ENCODE data around the gene RAB17.

Gene RAB17

GRCh38 chr2:237556773-237557632 lies 33.5 kb downstream of the RAB17 start:
- no peak for DNase-seq

GRCh38 chr2:237555560-237555959 lies 35.0 kb downstream of the RAB17 start:
- DNase-seq = no peak

GRCh38 chr2:237553948-237554347 lies 36.6 kb downstream of the RAB17 start:
- DNase-seq = no peak

- DNase-seq = no peak
These were observed 37.6 kb downstream of the RAB17 start for GRCh38 chr2:237552908-237553307.

GRCh38 chr2:237551071-237551574 lies 39.4 kb downstream of the RAB17 start:
- no peak for DNase-seq

- DNase-seq = no peak
These were observed 40.7 kb downstream of the RAB17 start for GRCh38 chr2:237549643-237550415.

- no peak for DNase-seq
These were observed 41.3 kb downstream of the RAB17 start for GRCh38 chr2:237549216-237549615.

- DNase-seq = no peak
These were observed 42.6 kb downstream of the RAB17 start for GRCh38 chr2:237547841-237548416.

- DNase-seq = no peak
These were observed 43.6 kb downstream of the RAB17 start for GRCh38 chr2:237546876-237547395.

GRCh38 chr2:237546040-237546875 lies 44.3 kb downstream of the RAB17 start:
- DNase-seq = no peak

- DNase-seq = no peak
These were observed 48.4 kb downstream of the RAB17 start for GRCh38 chr2:237542001-237542704.

GRCh38 chr2:237541243-237541642 lies 49.3 kb downstream of the RAB17 start:
- no peak for DNase-seq

- DNase-seq = peak; percentile 88
These were observed 49.7 kb downstream of the RAB17 start for GRCh38 chr2:237540823-237541222.

- DNase-seq = no peak
These were observed 50.2 kb downstream of the RAB17 start for GRCh38 chr2:237540223-237540775.

GRCh38 chr2:237539681-237540080 lies 50.9 kb downstream of the RAB17 start:
- no peak for DNase-seq

GRCh38 chr2:237538901-237539300 lies 51.6 kb downstream of the RAB17 start:
- DNase-seq = no peak

- no peak for DNase-seq
These were observed 52.4 kb downstream of the RAB17 start for GRCh38 chr2:237538001-237538720.

GRCh38 chr2:237536617-237537016 lies 53.9 kb downstream of the RAB17 start:
- DNase-seq = no peak

GRCh38 chr2:237536083-237536415 lies 54.5 kb downstream of the RAB17 start:
- no peak for DNase-seq

GRCh38 chr2:237535385-237536082 lies 55.0 kb downstream of the RAB17 start:
- peak; percentile 61 for DNase-seq
